Caco-2 (cell line): ENCODE results near the gene CD300A. TPM values are rescaled to one million over a fixed set of nuclear protein-coding genes. Genes with fewer than 3 reads are reported as not detected.

ENCODE experiments used
- BruUV-seq: library from RNA; stranded (reverse); fragments of 400-500 nt; replicated peaks from 2 replicates; lab custom pipeline; 2021; lab: Mats Ljungman, UMichigan
- CTCF ChIA-PET: fragments of 300-600 bp; sonication (Branson Sonifier 250); formaldehyde crosslinking; loops from one replicate; lab custom pipeline; 2022; ENCODE audit warnings: antibody characterized with exemption; lab: Charles Lee
- POLR2A ChIA-PET: fragments of 300-600 bp; sonication (Branson Sonifier 250); formaldehyde crosslinking; loops from one replicate; lab custom pipeline; 2022; ENCODE audit warnings: antibody characterized with exemption; lab: Charles Lee
- DNase-seq, 2 experiments: peaks; one replicate each; pipeline versions ENCODE4 v3.0.0 to v3.0.0-alpha.2; 2020 to 2022
- H3K27me3 ChIP-seq: replicated peaks from 2 replicates; pipeline ENCODE4 v1.6.0; 2011; ENCODE audit warnings: low read length; ENCODE audit not compliant: control insufficient read depth, insufficient read depth
- H3K36me3 ChIP-seq: 2 replicates; pipeline ENCODE4 v1.5.1; 2011; ENCODE audit warnings: low read length; ENCODE audit not compliant: control insufficient read depth, insufficient read depth
- H3K4me1 ChIP-seq: fragments of 250-450 bp; sonication (Bioruptor Pico); 2 replicates; pipeline ENCODE4 v1.5.1; 2020; ENCODE audit warnings: mild to moderate bottlenecking
- H3K4me3 ChIP-seq: 2 replicates; pipeline ENCODE4 v1.5.1; 2011; ENCODE audit warnings: low read depth, mild to moderate bottlenecking, control low read depth, low read length
- H3K9me3 ChIP-seq: fragments of 250-450 bp; sonication (Bioruptor Pico); 2 replicates; pipeline ENCODE4 v1.5.1; 2020; ENCODE audit warnings: mild to moderate bottlenecking, moderate library complexity
- H3K27ac Mint-ChIP-seq: one replicate; pipeline ENCODE4 v1.8.0; 2022; ENCODE audit warnings: mixed read lengths; ENCODE audit not compliant: unreplicated experiment
- H3K27me3 Mint-ChIP-seq: one replicate; pipeline ENCODE4 v1.8.0; 2022; ENCODE audit warnings: mixed read lengths; ENCODE audit not compliant: insufficient read depth, unreplicated experiment
- H3K36me3 Mint-ChIP-seq: one replicate; pipeline ENCODE4 v1.8.0; 2022; ENCODE audit warnings: mild to moderate bottlenecking, mixed read lengths; ENCODE audit not compliant: insufficient read depth, unreplicated experiment
- H3K4me1 Mint-ChIP-seq: one replicate; pipeline ENCODE4 v1.8.0; 2022; ENCODE audit warnings: low read depth, mixed read lengths; ENCODE audit not compliant: unreplicated experiment
- H3K4me3 Mint-ChIP-seq: one replicate; pipeline ENCODE4 v1.8.0; 2022; ENCODE audit warnings: mild to moderate bottlenecking, moderate library complexity, mixed read lengths; ENCODE audit not compliant: unreplicated experiment
- H3K9me3 Mint-ChIP-seq: one replicate; pipeline ENCODE4 v1.8.0; 2022; ENCODE audit warnings: mixed read lengths; ENCODE audit not compliant: unreplicated experiment
- CTCF ChIP-seq, 2 experiments: fragments of 200-600 bp in 1 of 2; IDR thresholded peaks; 1 replicate in 1 of 2; 2 replicates in 1 of 2; pipeline versions ENCODE4 v1.5.1 to v1.8.0; 2011 to 2022; ENCODE audit warnings: antibody characterized with exemption in 1 of 2, control low read depth in 1 of 2, inconsistent platforms in 1 of 2, low read depth in 1 of 2, low read length in 1 of 2, mild to moderate bottlenecking in 1 of 2, moderate library complexity in 1 of 2; ENCODE audit not compliant: insufficient read depth in 1 of 2, severe bottlenecking in 1 of 2, unreplicated experiment in 1 of 2
- intact Hi-C: fragments of 100-400 bp; cut with micrococcal nuclease; formaldehyde crosslinking; loops from one replicate; pipeline ENCODE4 v1.10.0; 2022; ENCODE audit not compliant: unreplicated experiment
- total RNA-seq: library from RNA; stranded (reverse); gene quantifications from 2 replicates; pipeline ENCODE4 v1.2.3, GENCODE V29; 2022

Gene CD300A
- total RNA-seq, 1 experiment from 2014 or later, result not detected

GRCh38 chr17:74527756-74528155 lies 61.3 kb downstream of the CD300A start:
- Mint-ChIP-seq H3K27ac (no peak overlapping the region), H3K36me3 (no peaks in the 10 kb centered on the region), H3K9me3 (no peaks in the 10 kb centered on the region), H3K4me1 (no peaks in the 10 kb centered on the region), H3K27me3 (peaks cover 38% of the 10 kb centered on the region), H3K4me3 (no peak overlapping the region)
- H3K4me1 ChIP-seq, result no peaks in the 10 kb centered on the region
- 0 out of 2 replicates have a peak, but pooled peaks cover 1% of the 10 kb centered on the region for H3K27me3 ChIP-seq
- intact Hi-C loops, result no loop called here
- BruUV-seq, result no TSS peak
- no peak overlapping the region for H3K4me3 ChIP-seq
- H3K36me3 ChIP-seq, result no peaks in the 10 kb centered on the region
- ChIA-PET CTCF (interaction anchor here (1.2 kb wide), 1 partner anchor 155 kb away, joined by 6 read pairs; no protein-coding TSS in a partner anchor), POLR2A (no interaction called here)
- no peak for DNase-seq
- no peak for TF ChIP-seq CTCF (IDR thresholded peaks at IDR 0.05; ENCODE audit: insufficient read depth in 1 of 2, low read depth in 1 of 2, low read length in 1 of 2, severe bottlenecking in 1 of 2, unreplicated experiment in 1 of 2)
- no peaks in the 10 kb centered on the region for H3K9me3 ChIP-seq

- POLR2A ChIA-PET, result no interaction called here
- BruUV-seq, result no TSS peak
Measured at GRCh38 chr17:74528491-74529199, 62.2 kb downstream of the CD300A start.

GRCh38 chr17:74529243-74529642 lies 62.8 kb downstream of the CD300A start:
- intact Hi-C loops, result no loop called here
- H3K36me3 Mint-ChIP-seq, result no peaks in the 10 kb centered on the region
- ChIA-PET POLR2A (no interaction called here), CTCF (no interaction called here)
- H3K4me3 Mint-ChIP-seq, result no peak overlapping the region
- DNase-seq, result no peak
- peaks cover 29% of the 10 kb centered on the region for H3K27me3 Mint-ChIP-seq
- H3K27ac Mint-ChIP-seq, result no peak overlapping the region
- H3K4me1 Mint-ChIP-seq, result no peaks in the 10 kb centered on the region
- H3K9me3 Mint-ChIP-seq, result no peaks in the 10 kb centered on the region
- H3K9me3 ChIP-seq, result no peaks in the 10 kb centered on the region
- TF ChIP-seq CTCF (IDR thresholded peaks at IDR 0.05; ENCODE audit: insufficient read depth in 1 of 2, low read depth in 1 of 2, low read length in 1 of 2, severe bottlenecking in 1 of 2, unreplicated experiment in 1 of 2), result no peak
- H3K36me3 ChIP-seq, result no peaks in the 10 kb centered on the region
- H3K4me1 ChIP-seq, result no peaks in the 10 kb centered on the region
- H3K27me3 ChIP-seq, result 0 out of 2 replicates have a peak, but pooled peaks cover 1% of the 10 kb centered on the region
- no TSS peak for BruUV-seq
- no peak overlapping the region for H3K4me3 ChIP-seq

More at GRCh38 chr17:74528491-74529199, 62.2 kb downstream of the CD300A start:
- H3K4me1 ChIP-seq, result no peaks in the 10 kb centered on the region
- Mint-ChIP-seq H3K9me3 (no peaks in the 10 kb centered on the region), H3K4me1 (no peaks in the 10 kb centered on the region), H3K4me3 (no peak overlapping the region), H3K36me3 (no peaks in the 10 kb centered on the region), H3K27me3 (peaks cover 32% of the 10 kb centered on the region), H3K27ac (no peak overlapping the region)
- 0 out of 2 replicates have a peak, but pooled peaks cover 1% of the 10 kb centered on the region for H3K27me3 ChIP-seq
- intact Hi-C loops, result no loop called here
- no peak overlapping the region for H3K4me3 ChIP-seq
- no peaks in the 10 kb centered on the region for H3K36me3 ChIP-seq
- TF ChIP-seq CTCF (IDR thresholded peaks at IDR 0.05; ENCODE audit: insufficient read depth in 1 of 2, low read depth in 1 of 2, low read length in 1 of 2, severe bottlenecking in 1 of 2, unreplicated experiment in 1 of 2), result no peak
- DNase-seq, result no peak
- CTCF ChIA-PET, result interaction anchor here (1.2 kb wide), 1 partner anchor 155 kb away, joined by 6 read pairs; no protein-coding TSS in a partner anchor
- no peaks in the 10 kb centered on the region for H3K9me3 ChIP-seq
